NCI-H1048 (cell line): Measurements from ENCODE around the gene RUNX1.

ENCODE experiments used
- DNase-seq: peaks from one replicate; lab custom pipeline; 2025; lab: John Stamatoyannopoulos, UW

Gene RUNX1

DNA sequence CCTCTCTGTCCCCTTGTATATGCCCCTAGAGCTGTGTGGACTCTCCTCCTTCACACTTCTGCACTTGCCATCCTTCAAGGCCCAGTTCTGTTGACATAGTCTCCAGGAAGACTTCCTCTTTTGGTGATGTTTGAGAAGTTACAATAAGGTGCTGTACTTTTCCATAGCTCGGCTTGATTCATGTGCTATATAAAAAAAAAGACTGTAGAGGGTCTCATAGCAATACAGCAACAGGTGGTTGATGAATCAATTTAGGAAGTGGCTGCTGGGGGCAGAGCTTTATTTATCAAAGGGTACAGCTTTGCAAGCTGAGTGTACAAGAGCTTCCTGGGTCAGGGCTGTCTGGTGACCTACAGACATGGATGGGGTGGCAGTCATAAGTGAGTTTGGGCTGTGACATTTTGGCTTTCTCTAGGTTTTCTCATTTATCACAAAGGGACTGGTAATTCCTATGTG, 102.7 kb downstream of the RUNX1 start:
- no peak for DNase-seq

DNA sequence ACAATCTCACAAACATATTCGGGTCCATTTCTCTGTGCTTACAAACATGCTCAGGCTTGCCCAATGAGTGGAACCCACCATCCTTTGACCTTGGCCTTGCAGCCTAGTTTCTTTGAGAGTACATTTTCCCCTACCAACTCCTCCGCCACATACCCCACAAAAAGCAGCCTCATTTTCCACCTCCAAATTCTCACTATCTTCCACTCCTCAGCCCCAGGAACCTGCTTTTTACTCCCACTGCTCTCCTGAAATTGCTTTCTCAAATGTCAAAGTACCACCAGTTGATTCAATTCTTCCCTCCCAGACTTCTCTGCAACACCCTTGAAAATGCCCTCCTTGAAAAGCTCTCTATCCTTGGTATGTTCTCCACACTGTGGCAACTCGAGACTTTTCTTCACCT, 103.8 kb downstream of the RUNX1 start:
- no peak for DNase-seq

DNA sequence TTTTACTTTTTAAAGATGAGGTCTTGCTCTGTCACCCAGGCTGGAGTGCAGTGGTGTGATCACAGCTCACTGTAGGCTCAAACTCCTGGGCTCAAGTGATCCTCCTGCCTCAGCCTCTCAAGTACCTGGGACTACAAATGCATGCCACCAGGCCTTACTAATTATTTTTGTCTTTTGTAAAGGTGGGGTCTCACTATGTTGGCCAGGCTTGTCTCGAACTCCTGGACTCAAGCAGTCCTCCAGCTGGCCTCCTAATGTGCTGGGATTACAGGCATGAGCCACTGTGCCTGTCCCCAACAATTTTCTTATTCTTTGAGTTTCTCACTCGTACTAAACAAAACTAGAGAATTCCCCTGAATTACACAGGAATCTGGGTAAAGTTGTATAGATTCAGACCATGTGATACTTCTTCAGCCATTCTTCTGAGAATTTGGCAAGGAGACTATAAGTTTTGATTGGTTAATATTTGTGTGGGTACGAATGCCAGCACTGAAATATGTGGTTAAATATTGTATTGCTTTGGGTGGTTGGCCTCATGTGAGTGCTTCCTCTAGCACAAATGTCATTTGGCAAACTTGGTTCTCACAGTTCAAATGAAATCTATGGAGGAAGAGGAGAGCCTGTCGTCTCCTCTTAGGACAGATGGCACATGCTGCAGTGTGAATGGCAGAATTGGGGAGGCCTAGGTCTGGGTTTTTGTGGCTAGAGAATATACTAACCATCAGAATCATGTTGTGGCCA, 104.9 kb downstream of the RUNX1 start:
- no peak for DNase-seq

DNA sequence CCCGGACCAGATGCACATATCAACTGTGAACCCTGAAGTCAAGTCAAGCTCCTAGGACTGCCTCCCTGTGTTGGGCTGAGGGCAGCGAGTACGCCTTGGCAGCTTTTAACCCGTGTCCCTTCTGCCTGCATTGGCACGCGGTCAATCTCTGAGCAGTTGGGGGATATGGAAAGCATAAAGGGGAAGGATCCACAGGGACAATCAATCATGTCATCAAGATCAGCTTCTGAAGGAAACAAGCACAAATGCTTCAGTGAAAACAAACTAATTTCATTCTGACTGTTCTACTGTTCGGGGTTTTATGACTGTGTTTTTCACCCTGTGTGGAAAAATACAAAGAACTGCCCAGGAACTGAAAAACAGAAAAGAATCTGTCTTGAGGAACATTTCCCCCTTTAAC, 106.2 kb downstream of the RUNX1 start:
- no peak for DNase-seq

DNA sequence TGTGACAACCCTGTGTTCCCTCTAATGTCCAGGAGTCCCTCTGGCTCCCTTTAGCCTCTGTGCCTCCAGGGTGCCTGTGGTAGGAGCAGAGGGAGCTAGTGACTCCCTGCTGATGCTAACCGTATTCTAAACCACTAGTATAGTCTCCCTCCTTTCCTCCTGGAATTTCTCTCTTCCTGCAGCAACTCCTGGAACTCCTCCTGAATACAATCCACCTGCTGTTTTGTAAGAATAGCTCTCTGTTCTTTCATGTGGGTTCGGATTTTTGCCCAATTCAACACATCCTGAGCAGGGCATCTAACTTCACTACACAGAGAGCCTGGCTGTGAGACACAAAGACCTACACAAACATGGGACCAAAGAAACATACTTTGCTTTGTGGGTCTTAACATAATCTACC, 107.9 kb downstream of the RUNX1 start:
- no peak for DNase-seq

DNA sequence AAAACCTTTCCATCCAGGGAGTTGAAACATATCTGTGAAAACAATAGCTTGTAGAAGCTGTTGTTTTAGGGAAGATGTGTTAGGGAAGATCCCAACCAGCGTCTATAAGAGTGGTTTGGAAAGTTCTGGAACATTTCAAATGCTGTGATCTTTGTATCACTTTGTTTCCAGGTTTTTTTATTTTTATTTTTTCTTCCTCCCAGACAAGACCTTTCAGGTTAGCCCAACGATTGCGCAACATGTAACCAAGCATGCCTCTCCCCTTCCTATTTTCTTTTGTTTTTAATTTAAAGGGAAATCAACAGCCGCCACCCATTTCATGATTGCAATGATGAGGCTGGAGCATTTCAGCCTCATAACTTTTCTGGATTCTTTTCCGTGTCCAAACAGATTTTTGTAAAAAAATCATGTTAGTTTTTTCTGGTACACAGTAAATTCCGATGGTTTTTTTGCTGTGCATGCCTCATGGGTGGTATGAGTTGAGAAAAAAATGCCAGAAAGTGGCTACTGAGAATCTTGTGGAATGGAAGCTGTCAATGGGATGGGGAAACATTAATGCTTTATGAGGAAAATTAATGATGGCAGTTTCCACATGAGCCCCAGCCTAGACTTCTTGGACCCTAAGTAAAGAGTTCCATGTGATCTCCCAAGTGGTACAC, 109.3 kb downstream of the RUNX1 start:
- no peak for DNase-seq

DNA sequence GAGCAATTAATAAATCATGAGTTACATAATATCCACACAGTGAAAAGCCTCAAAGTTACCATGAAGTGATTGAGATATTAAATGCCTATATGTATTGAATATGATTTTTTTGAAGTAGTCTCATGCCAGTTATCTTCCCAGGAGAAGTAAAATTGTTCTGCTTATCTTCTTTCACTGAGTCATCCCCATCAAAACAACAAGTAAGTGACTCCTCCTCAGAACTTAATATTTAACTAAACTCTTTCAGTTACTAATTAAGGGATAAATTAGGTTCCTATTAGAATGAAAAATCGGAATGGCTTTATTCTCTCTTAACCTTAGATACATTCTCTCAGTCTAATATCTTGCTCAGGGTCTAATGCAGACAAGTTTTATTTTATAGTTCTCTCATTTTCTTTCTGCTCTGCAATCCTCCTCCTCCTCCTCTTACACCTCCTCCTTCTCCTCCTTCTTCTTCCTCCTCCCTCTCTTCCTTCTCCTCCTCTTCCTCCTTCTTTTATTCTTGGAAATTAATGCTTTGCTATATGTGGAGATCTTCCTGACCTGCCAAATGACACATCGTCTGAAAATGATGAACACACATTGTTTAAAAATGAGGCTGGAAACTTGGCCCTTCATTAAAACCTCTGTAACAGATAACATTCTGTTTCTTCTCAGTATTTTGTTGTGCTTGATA, 110.9 kb downstream of the RUNX1 start:
- no peak for DNase-seq

DNA sequence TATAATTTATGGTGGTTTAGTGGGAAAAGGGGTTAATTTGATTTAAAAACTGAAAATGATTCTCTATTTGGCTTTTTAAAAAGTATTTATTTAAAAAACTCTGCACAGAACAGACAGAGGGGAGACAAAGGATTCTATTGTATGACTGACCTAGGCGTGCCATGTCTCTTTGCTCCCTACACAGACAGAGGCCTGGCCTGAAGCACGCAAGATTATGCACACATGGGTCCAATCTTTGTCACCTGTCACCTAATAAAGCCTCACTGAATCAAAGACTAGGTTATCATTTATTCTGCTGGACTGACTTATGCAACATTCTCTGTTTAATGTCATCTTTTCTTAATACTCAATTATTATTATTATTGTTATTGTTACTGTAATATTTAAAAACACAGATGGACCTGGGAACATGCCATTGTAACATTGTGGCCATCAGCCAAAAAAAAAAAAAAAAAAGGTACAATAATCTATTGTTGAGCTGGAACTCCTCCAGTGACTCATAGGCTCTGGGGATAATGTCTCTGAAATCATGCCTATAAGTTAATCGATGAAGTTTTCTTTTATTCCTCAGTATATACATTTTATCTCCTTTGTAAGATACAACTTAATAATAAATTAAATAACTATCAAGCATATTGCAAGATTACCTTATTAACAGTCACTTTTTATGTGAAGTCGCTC, 112.1 kb downstream of the RUNX1 start:
- no peak for DNase-seq

DNA sequence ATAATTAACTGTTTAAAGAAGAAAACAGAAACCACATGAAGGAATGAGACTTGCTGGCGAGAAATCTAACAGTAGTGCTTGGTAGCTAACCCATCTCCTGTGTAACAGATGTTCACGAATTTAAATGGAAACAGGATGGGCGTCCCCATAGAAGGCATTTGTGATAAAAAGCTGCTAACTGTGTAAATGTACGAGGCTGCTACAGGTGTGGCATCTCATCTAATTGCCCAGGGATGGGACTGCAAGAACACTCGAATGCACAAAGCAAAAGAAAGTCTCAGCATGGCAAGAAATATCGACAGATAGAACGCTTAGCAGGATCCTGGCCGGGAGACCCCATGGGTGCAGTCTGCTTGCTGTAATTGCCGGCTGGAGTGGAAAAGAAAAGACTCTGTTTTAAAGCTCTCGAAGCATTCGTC, 112.7 kb downstream of the RUNX1 start:
- no peak for DNase-seq

DNA sequence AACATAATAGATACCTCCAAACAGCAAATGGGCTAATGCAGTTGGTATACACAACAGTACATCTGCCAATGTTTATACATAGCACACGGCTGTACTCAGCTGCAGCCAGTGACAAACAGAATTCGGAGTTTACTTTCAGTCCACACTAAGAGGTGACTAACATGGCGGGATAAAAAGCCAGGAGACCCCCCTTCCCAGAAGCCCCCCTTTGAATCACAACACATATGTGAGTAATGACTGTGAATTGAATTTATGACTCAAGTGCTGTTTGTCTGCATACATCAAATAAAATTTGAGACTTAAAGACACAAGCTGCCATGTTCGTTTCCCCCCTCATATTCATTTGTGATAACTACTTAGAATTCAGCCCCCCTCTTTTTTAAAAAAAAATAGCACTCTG, 113.2 kb downstream of the RUNX1 start:
- no peak for DNase-seq

DNA sequence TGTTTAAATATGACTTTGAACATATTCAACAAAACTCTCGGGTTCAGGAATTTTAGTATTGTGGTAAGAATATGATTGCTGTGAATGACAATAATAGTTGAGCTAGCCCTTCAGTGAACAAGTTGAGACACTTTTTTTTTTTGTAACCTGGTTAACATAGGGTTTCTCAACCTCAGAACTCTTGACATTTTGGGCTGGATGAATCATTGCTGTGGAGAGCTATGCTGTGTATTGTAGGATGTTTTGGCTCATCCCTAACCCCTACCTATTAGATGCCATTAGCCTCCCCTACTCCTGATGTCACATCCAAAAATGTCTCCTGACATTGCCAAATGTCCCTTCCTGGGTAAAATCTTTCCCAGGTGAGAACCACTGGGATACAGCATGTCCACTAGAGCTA, 113.7 kb downstream of the RUNX1 start:
- no peak for DNase-seq

DNA sequence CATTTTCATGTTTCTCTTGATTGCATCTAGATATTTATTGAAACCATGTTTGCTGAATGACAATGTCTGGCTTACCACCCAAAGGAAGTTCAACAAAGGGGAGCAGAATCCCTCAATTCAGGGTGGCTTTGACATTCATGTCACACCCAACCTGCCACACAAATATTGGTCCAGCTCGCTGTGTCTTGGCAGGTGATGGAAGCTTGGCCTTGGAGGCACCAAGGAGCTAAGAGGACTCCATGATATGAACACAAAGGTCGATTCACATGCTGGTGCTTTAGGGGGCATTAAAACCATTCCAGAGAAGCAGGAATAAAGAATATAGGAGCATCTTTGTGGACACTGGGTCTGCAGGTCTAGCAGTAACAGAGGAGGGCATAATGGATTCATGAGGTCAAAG, 114.8 kb downstream of the RUNX1 start:
- DNase-seq, result no peak

DNA sequence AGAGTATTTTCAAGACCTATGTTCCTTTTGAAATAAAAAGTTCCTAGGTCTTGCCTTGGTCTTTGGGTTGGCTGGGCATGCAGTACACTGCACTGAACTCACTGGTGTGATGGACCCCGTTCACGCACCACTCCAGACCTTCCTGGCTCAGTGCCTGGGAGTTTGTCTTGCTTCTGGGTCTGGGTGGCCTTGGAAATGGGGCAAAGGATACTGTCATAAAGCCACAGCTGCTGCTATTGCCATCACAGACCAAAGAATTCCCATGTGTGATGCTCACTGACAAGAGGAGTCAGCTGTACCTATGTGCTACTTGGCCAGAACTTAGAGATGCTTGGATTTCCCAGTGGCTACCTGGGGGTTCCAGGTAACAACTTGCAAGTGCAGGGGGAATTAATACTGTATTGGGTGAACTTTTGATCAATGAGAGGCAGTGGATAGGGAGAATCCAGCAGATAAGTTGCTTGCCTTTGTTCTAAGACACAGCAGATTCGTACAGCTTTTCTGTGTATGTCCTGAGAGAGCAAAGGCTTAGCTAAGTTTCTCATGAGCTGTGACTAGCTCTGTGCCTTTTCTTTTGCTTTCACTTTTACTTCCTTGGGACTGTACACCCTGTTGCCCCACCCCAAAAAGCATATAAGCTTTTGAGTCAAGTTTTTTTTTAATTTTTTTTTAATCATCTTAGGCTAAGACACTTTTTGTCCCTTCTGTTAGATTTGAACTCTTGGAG, 115.3 kb downstream of the RUNX1 start:
- DNase-seq, result no peak

DNA sequence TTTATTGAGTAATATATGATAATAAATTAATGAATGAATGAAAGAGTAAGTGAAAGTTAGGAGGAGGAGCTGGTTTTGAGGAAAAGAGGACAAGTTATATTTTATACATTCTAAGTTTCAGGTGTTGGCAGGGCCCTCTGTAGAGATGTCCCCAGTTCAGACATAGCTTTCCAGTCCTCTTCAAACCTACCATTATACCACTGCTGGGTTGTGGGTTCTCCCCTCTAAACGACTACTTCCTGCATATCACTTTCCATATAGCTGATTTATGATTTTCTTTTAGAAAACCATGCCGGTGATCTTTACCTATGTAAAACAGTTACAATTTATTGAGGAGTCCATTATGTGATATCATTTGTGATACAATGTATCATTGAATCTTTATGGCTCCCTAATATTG, 116.9 kb downstream of the RUNX1 start:
- no peak for DNase-seq

DNA sequence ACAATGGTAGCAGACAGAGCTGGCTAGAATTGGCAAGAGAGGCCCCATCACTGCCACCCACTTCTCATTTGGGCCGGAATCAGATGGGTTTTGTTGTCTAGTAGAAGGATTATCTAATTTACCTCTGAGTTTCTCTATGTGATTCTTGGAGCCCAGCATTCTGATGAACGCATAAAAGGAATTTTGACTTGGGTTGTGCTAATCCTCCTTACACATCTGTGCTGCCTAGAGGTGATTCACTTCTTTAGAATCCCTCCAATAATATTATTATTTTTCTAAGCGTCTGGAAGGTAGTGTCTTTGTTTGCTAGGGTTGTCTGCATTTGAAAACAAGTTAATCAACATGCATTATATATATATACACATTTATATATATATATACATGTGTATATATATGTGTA, 118.1 kb downstream of the RUNX1 start:
- no peak for DNase-seq

DNA sequence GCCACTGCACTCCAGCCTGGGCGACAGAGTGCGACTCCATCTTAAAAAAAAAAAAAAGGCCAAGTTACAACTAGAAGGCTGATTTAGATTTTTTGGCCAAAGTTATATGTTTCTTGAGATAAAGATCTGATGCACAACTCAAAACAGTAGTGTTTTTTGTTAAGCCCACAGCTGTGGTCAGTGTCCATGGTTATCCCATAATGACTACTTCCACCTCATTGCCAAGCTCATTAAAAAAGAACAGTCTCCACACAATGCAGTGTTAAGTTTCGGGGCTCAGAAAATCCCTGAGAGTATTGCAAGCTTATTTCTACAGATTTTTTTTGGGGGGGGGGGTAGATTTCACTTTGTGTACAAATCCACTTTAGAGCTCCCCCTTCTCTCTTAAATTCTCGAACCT, 120.5 kb downstream of the RUNX1 start:
- DNase-seq, result no peak

DNA sequence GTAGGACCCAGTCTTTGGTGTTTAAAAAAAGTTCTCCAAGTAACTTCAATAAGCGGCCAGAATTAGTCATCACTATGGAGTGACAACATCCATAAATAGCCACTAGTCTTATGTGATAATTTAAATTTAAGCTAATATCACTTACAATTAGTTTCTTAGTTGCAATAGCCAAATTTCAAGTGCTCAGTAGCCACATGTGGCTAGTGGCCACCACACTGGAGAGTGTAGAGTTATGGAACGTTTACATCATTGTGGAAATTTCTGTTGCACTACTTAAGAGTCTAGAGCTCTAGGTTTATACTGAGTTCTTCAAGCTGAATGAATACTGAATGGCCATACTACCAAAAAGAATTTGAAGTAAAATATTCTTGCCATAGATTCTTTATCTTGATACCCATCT, 121.1 kb downstream of the RUNX1 start:
- DNase-seq, result no peak

DNA sequence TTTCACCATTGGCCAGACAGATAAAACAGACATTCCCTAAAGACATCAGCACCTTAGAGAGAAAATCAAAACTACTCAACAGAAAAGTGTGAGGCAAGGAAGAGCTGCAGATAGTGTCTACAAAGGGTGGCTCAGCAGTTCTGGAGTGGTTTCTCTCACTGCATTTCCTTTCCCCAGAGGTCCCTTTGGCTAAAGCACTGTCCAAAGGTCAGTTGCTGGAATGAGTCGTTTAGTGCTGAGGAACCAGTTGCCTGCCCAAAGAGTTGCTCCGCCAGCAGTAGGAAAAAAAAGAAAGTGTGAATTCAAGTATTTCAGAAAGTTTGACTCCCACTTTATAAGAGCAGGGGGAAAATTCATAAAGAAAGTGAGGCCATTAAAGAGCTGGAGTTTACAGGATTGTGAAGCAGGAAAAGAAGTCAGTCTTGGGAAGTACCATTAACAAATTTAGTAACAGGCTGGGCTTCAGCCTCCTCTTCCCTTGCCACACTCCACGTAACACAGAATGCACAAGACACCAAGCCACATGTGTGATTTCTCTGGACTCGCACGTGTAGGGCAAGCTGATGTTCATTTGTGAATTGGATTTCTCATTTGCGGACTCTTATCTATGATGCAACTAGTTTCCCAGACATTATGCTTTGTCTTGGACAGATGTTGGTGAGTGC, 122.2 kb downstream of the RUNX1 start:
- no peak for DNase-seq

DNA sequence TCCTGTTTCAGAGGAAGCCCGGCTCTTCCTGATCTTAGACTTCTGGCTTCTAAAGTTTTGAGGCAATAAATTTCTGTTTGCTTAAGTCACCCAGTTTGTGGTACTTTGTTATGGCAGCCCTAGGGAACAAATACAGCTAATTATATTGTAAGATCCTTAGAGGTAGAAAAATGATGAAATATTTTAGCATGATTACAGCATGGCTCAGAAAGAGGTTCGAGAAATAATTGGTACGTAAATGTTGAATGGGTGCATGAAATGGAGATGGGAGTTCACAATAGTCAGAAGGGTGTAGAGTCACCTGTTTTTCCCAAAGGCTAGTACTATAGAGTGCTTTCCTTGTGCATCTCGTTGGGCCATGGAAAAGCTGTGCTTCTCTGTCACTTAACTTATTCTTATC, 123.5 kb downstream of the RUNX1 start:
- DNase-seq, result no peak

DNA sequence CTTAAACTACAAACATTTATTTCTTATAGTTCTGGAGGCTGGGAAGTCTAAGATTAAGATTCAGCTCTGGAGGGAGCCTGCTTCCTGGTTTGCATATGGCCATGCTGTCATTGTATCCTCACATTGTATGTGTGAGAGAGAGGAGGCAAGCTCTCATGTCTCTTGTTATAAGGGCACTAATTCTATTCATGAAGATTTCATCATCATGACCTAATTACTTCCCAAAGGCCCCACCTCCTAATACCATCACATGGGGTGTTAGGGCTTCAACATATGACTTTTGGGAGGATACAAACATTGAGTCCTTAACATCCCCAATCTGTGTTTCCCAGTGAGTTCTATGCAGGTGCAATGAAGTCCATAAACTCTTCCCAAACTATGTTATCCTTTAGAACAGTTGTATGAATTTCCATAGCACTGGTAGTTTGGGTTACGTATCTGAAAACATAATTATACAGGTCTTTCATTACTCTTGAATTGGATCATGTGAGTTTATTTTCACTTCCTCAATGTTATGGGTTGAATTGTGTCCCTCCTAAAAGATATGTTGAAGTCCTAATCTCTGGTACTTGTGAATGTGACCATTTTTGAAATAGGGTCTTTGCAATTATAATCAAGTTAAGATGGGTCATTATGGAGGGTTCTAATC, 124.2 kb downstream of the RUNX1 start:
- DNase-seq, result no peak

DNA sequence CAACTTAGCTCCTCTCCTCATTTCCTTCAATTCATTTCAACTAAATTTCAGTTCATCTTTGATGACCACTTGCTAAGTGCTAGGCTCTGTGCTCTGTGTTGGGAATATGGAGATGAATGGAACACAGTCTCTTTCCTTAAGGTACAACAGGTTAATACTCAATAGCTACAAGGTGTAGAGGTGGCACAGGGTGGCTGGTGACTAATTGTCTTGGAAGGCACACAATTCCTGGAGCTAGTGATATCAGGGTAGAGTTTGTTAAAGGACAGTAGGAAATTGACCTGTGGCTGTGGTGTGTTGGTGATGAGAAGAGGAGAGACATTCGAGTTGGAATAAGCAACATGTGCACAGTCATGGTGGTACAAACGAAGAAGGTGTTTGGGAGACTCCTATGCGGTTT, 124.9 kb downstream of the RUNX1 start:
- no peak for DNase-seq
